HG03432 (cell line): ENCODE data around the gene UIMC1.

Experiments
- ATAC-seq: cut with Tn5 transposase; IDR thresholded peaks from one replicate; pipeline ENCODE4 v1.9.1; 2021; ENCODE audit warnings: mild to moderate bottlenecking, moderate library complexity; ENCODE audit not compliant: unreplicated experiment

The UIMC1 gene

GRCh38 chr5:176956756-176957155, 49.8 kb downstream of the UIMC1 start:
- ATAC-seq: no peak

GRCh38 chr5:176955895-176956294, 50.7 kb downstream of the UIMC1 start:
- no peak for ATAC-seq

DNA sequence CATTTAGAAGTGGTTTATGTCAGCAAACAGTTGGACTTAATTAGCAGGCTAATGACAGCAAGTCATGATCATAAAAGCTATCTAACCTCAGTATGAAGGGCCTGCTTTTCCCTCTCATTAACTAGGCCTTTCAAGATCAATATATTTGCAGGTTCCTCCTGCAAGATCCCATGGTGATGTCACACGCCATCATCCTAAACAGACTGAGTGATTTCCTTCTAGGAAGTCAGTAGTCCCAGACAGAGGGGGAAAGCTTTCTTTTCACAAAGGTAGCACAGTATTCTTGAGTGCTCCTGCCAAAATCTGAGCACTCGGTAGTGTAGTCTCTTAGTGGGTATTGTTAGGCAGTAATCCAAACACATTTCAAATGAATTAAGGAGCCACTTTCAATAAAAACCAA, 52.5 kb downstream of the UIMC1 start:
- no peak for ATAC-seq

- ATAC-seq: no peak
Observed at GRCh38 chr5:176952531-176953193, 53.9 kb downstream of the UIMC1 start.

GRCh38 chr5:176948458-176948857, 58.1 kb downstream of the UIMC1 start:
- ATAC-seq: no peak

- no peak for ATAC-seq
Observed at GRCh38 chr5:176947847-176948246, 58.7 kb downstream of the UIMC1 start.

GRCh38 chr5:176944268-176944667, 62.3 kb downstream of the UIMC1 start:
- no peak for ATAC-seq

DNA sequence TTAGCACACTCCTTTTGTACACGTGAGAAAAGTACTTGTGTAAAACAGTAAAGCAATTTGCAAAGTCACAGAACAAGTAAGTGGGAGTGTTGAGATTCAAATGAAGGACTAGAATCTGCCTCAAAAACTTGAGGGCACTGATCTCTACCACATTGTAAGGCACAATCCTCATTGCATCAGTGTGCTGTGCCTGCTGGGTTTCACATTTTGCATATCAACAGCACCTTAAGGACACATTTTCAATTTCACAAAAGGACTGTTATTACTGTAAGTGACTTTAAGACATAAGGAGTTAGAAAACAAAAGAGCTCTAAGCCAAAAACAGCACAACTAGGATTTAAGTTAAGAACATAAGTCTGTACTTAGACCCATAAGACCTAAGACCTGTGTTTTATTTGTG, 62.8 kb downstream of the UIMC1 start:
- no peak for ATAC-seq

- ATAC-seq: no peak
Observed at GRCh38 chr5:176941951-176942350, 64.6 kb downstream of the UIMC1 start.

DNA sequence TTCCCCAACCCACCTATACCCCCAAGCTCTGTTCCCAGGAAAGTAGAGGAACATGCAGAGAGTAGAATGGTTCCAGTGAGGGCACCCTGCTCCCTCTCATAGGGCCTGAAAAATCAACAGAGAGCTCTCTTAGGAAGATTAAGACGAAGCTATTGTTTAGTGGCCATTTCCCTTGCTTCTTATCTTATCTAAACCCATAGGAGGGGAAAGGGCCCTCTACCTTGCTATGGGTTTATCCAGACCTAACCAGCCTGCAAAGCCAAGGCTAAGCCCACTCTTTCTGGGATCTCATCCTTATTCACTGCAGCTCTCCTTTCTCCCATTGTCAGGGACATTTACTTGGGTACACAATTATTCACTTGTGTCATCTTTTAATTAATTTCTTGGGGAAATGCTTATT, 68.1 kb downstream of the UIMC1 start:
- ATAC-seq: no peak

DNA sequence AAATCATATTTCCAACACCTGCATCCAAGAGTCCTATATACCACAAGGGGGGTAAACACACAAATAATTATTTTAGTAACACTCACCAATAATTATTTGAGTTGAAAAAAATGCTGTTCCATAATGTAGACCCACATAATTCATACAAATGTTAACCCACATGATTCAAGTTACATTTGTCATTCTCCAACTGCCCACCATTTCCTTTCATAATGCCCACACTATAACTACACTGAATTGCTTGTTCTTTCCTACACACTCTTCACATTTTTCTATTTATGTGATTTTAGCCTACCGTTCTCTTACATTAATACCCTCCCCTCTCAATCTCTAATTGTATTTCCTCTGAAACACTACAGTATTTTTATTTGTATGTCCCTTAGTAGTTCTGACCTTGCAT, 71.6 kb downstream of the UIMC1 start:
- ATAC-seq: no peak

DNA sequence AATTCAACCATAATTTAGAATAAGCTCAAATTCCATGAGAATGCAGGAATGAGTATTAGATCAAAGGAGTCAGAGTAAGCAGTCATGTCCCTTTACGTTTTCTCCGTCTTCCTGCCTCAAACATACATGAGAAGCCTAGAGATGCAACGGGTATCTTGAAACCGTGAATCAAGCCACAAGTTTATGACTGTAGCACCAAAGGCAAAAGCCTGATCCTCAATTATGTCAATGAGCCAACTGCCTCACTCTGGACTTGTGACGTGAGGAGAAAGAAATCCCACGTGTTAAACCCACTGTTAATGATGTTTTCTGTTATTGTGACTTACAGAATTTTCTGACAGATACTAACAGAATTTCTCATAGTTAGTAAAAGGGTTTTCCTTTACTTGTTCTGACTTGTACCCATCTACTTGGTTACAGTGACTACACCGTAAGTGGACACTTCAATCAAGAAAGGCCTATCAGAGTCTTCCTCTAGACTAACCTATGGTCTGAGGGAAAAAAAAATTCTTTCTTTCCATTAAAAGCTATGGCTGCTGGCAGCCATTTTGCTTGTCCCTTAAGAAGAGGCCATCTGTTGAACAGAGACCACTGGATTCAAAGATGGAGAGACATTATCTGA, 72.2 kb downstream of the UIMC1 start:
- ATAC-seq: no peak

DNA sequence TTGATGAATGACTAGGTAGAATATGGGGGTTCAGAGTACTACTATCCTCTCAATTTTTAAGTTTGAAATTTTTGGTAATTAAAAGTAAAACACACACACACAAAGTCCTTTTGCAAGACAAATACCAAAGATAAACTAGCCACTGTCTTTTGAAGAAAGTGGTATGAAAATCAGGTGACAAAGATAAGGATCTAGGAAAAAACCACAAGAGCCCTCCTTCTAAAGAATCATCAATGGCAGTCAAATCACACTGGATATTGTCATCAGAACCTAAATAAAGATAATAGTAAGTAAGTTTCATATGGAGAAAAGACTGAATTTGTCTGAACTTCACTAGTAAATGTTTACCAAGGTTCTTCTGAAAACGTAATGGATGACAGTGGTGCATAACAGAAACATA, 76.9 kb downstream of the UIMC1 start:
- ATAC-seq: no peak

DNA sequence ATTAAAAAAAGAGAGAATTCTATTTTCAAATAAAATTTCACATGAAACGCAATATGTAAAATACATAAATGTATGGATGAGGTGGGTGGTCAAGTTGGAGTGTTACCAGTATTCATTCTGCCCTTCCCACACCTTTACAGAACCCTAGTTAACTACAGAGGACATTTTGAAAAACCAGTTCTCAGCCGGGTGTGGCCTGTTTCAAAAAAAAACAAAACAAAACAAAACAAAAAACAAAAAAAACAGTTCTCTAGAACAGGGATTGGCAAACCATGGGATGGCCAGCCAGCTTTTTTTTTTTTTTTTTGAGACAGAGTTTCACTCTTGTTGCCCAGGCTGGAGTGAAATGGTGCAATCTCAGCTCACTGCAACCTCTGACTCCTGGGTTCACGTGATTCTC, 79.0 kb downstream of the UIMC1 start:
- ATAC-seq: no peak

GRCh38 chr5:176922817-176923216, 83.8 kb downstream of the UIMC1 start:
- no peak for ATAC-seq

GRCh38 chr5:176921714-176922113, 84.9 kb downstream of the UIMC1 start:
- no peak for ATAC-seq

GRCh38 chr5:176918613-176919012, 88.0 kb downstream of the UIMC1 start:
- no peak for ATAC-seq

DNA sequence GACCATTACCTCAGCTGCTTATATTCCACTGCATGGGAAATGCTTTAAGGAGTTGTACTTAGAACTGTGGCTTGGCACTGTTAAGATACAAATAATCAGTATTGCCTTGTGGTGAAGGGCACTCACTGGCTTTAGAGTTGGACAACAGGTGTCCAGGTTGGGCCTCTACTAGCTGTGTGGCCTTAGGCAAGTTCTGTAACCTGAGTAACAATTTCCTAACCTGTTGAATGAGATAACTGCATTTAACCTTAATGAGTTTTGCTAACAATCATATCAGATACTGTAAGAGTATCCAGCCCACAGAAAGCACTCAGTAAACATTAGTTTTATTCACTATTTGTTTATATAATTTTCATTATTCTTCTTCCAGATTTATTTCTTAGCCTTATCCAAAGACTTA, 90.2 kb downstream of the UIMC1 start:
- no peak for ATAC-seq

GRCh38 chr5:176915906-176916305, 90.7 kb downstream of the UIMC1 start:
- no peak for ATAC-seq

DNA sequence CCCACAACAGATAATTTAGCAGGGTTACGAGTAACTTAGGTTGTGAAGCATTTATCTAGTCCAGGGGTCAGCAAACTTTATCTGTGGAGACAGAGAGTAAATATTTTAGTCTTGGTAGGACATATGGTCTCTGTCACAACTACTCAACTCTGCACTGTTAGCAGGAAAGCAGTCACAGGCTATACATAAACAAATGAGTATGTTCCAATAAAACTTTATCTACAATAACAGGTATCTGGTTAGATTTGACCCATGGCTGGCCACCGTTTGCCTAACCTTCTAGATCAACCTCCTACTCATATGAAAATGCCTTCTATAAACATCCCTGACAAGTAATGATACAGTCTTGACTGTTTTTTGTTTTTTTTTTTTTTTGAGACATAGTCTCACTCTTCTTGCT, 94.5 kb downstream of the UIMC1 start:
- no peak for ATAC-seq

DNA sequence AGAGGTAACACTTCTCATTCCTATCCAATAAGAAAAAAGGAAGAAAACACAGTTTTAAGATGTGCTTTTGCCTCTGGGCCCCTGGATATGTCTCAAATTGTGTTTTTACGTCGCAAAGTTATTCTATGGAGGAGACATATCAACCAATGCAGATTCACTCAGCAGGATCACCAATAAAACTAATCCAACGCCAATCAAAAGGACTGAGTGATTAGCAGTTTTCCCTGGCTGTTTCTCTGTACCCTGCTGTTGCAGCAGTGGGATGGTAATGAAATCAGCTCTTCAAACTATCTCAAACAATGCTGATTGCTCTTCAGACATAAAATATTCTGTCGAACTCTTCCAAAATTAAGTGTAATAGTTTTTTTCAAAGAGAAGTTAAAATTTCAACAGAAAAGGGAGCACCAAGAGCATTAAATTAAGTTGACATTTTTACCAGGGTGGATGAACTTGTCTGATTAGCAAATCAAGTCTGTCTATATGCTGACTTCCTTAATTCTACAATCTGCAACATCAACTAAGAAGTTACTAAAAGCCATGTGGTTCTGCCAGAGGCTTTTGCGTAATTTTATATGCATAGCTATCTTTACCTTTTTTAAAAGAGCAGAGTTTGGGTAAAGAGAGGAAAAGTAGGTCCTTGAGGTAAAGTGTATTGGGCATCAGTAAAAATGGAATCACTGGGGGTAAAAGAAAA, 97.8 kb downstream of the UIMC1 start:
- ATAC-seq: no peak

DNA sequence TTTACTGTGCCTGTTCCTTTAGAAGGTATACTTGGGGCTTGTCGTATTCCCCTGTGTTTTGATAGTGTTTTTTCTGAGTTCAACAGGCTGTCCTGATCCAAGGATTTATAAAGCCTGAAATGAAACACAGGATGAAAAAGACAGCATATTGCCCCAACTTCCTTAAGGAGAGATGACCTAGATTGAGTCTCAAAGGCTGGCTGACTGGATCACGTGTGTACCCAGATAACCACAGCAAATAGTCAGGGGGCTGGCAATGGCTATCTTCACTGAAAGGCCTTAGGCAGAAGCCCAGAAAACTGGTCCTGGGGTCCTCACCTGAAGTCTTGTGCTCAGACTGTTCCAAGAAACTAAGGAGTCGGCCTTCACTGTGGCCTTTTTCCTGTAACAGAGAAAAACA, 99.8 kb downstream of the UIMC1 start:
- ATAC-seq: no peak
